Mesendoderm (in vitro differentiated cells): Measurements from ENCODE around the gene YPEL2.

Source experiments
- DNase-seq: peaks from one replicate; pipeline ENCODE4 v3.0.0; 2013
- H2AK5ac ChIP-seq: 2 replicates; pipeline ENCODE4 v1.6.1; 2013; ENCODE audit warnings: low read length, inconsistent platforms
- H2BK120ac ChIP-seq: 2 replicates; pipeline ENCODE4 v1.6.1; 2013; ENCODE audit warnings: low read depth, mild to moderate bottlenecking, low read length, moderate library complexity, mixed read lengths
- H2BK15ac ChIP-seq: replicated peaks from 2 replicates; pipeline ENCODE4 v1.6.1; 2013; ENCODE audit warnings: low read depth, mild to moderate bottlenecking, moderate library complexity
- H2BK5ac ChIP-seq: 2 replicates; pipeline ENCODE4 v1.6.1; 2013; ENCODE audit warnings: low read length, inconsistent platforms
- H3K18ac ChIP-seq: 2 replicates; pipeline ENCODE4 v1.6.1; 2013; ENCODE audit warnings: mild to moderate bottlenecking, low read length, mixed read lengths
- H3K23ac ChIP-seq: one replicate; pipeline ENCODE4 v1.6.1; 2013; ENCODE audit warnings: low read length
- H3K27ac ChIP-seq: 2 replicates; pipeline ENCODE4 v1.5.1; 2013; ENCODE audit warnings: low read depth, mild to moderate bottlenecking, inconsistent platforms, low read length, moderate library complexity
- H3K27me3 ChIP-seq: 2 replicates; pipeline ENCODE4 v1.6.1; 2013; ENCODE audit warnings: low read length, control low read depth, mild to moderate bottlenecking, inconsistent platforms; ENCODE audit not compliant: insufficient read depth, poor library complexity
- H3K36me3 ChIP-seq: 2 replicates; pipeline ENCODE4 v1.6.1; 2013; ENCODE audit warnings: low read length, inconsistent platforms; ENCODE audit not compliant: control insufficient read depth, insufficient read depth
- H3K4ac ChIP-seq: one replicate; pipeline ENCODE4 v1.6.1; 2013; ENCODE audit warnings: low read depth, mild to moderate bottlenecking, low read length, moderate library complexity
- H3K4me1 ChIP-seq: 2 replicates; pipeline ENCODE4 v1.6.1; 2013; ENCODE audit warnings: low read depth, low read length, inconsistent platforms; ENCODE audit not compliant: control insufficient read depth
- H3K4me2 ChIP-seq: 2 replicates; pipeline ENCODE4 v1.6.1; 2013; ENCODE audit warnings: low read length
- H3K4me3 ChIP-seq: 2 replicates; pipeline ENCODE4 v1.5.1; 2013; ENCODE audit warnings: mild to moderate bottlenecking, low read length
- H3K56ac ChIP-seq: one replicate; pipeline ENCODE4 v1.6.1; 2013; ENCODE audit warnings: low read length
- H3K79me1 ChIP-seq: 2 replicates; pipeline ENCODE4 v1.6.1; 2013; ENCODE audit warnings: low read length, inconsistent platforms
- H3K79me2 ChIP-seq: 2 replicates; pipeline ENCODE4 v1.6.1; 2013; ENCODE audit warnings: mild to moderate bottlenecking, low read length; ENCODE audit not compliant: control insufficient read depth, insufficient read depth
- H3K9ac ChIP-seq: 2 replicates; pipeline ENCODE4 v1.6.1; 2013; ENCODE audit warnings: low read length, inconsistent platforms
- H4K5ac ChIP-seq: one replicate; pipeline ENCODE4 v1.6.1; 2013; ENCODE audit warnings: low read length
- H4K8ac ChIP-seq: one replicate; pipeline ENCODE4 v1.6.1; 2013; ENCODE audit warnings: low read depth, mild to moderate bottlenecking, control low read depth, low read length, moderate library complexity
- WGBS: extraction: QIAGEN DNeasy Blood & Tissue Kit; methylation state at CpG from one replicate; pipeline ENCODE4 v1.1.7; 2013; ENCODE audit warnings: low lambda C conversion rate, missing lambda C conversion rate; ENCODE audit not compliant: insufficient coverage; ENCODE audit errors: extremely low coverage; 5-methylcytosine and 5-hydroxymethylcytosine counted together

The YPEL2 gene

GRCh38 chr17:59327121-59327980 lies 4.1 kb upstream of the YPEL2 start:
- peaks cover 16% of the 10 kb centered on the region for H3K4me1 ChIP-seq
- no CpG with 5 or more reads among the region's 5 CpGs for WGBS
- H3K79me1 ChIP-seq: no peaks in the 10 kb centered on the region

GRCh38 chr17:59327981-59328290 lies 3.5 kb upstream of the YPEL2 start:
- DNase-seq: no peak
- Histone ChIP-seq H3K56ac (no peak overlapping the region), H2BK15ac (no peak overlapping the region)

More at GRCh38 chr17:59327121-59327980, 4.1 kb upstream of the YPEL2 start:
- Histone ChIP-seq H2BK5ac (no peak overlapping the region), H4K8ac (no peak overlapping the region), H3K4me3 (no peak overlapping the region), H2BK120ac (no peak overlapping the region), H4K5ac (no peak overlapping the region), H2BK15ac (no peak overlapping the region), H3K56ac (peak overlapping the region; percentile 50), H3K36me3 (no peaks in the 10 kb centered on the region), H2AK5ac (no peak overlapping the region), H3K23ac (no peak overlapping the region), H3K4ac (no peak overlapping the region), H3K27me3 (no peaks in the 10 kb centered on the region), H3K4me2 (no peak overlapping the region), H3K18ac (peak overlapping the region; percentile 83), H3K9ac (no peak overlapping the region), H3K79me2 (no peaks in the 10 kb centered on the region), H3K27ac (no peak overlapping the region)
- DNase-seq: no peak

GRCh38 chr17:59328601-59329000 lies 2.9 kb upstream of the YPEL2 start:
- DNase-seq: no peak
- no peaks in the 10 kb centered on the region for H3K27me3 ChIP-seq
- H3K79me1 ChIP-seq: no peaks in the 10 kb centered on the region
- H3K4me1 ChIP-seq: peaks cover 18% of the 10 kb centered on the region
- H3K4me3 ChIP-seq: no peak overlapping the region
- H3K56ac ChIP-seq: peak overlapping the region; percentile 71
- H3K79me2 ChIP-seq: no peaks in the 10 kb centered on the region
- H2BK5ac ChIP-seq: peak overlapping the region; percentile 76
- 100% methylated on average over 1 of the region's 2 CpGs for WGBS
- peak overlapping the region; percentile 84 for H3K4ac ChIP-seq
- no peak overlapping the region for H4K8ac ChIP-seq
- H2BK15ac ChIP-seq: peak overlapping the region; percentile 48
- no peak overlapping the region for H3K9ac ChIP-seq
- H2BK120ac ChIP-seq: peak overlapping the region; percentile 2
- no peaks in the 10 kb centered on the region for H3K36me3 ChIP-seq
- H3K4me2 ChIP-seq: no peak overlapping the region
- H3K23ac ChIP-seq: no peak overlapping the region
- peak overlapping the region; percentile 52 for H2AK5ac ChIP-seq
- no peak overlapping the region for H4K5ac ChIP-seq
- H3K18ac ChIP-seq: peak overlapping the region; percentile 46
- H3K27ac ChIP-seq: peak overlapping the region; percentile 10

More at GRCh38 chr17:59327981-59328290, 3.5 kb upstream of the YPEL2 start:
- H3K27ac ChIP-seq: no peak overlapping the region
- H3K4me2 ChIP-seq: no peak overlapping the region
- H3K27me3 ChIP-seq: no peaks in the 10 kb centered on the region
- no peak overlapping the region for H2BK120ac ChIP-seq
- H3K4me1 ChIP-seq: peaks cover 18% of the 10 kb centered on the region
- no peak overlapping the region for H3K23ac ChIP-seq
- peak overlapping the region; percentile 47 for H3K18ac ChIP-seq
- H3K36me3 ChIP-seq: no peaks in the 10 kb centered on the region
- H3K9ac ChIP-seq: no peak overlapping the region
- no peaks in the 10 kb centered on the region for H3K79me1 ChIP-seq
- no peak overlapping the region for H2BK5ac ChIP-seq
- H4K5ac ChIP-seq: no peak overlapping the region
- no peak overlapping the region for H3K4me3 ChIP-seq
- H2AK5ac ChIP-seq: no peak overlapping the region
- H3K4ac ChIP-seq: no peak overlapping the region
- no peaks in the 10 kb centered on the region for H3K79me2 ChIP-seq
- no peak overlapping the region for H4K8ac ChIP-seq

- Histone ChIP-seq H3K27ac (peak overlapping the region; percentile 82), H3K4ac (no peak overlapping the region), H3K18ac (peak overlapping the region; percentile 78), H3K4me3 (no peak overlapping the region), H3K56ac (peak overlapping the region; percentile 71), H3K4me2 (no peak overlapping the region), H4K5ac (no peak overlapping the region), H4K8ac (no peak overlapping the region), H3K79me2 (no peaks in the 10 kb centered on the region), H2BK120ac (no peak overlapping the region), H2AK5ac (no peak overlapping the region), H2BK5ac (peak overlapping the region; percentile 12), H2BK15ac (peak overlapping the region; percentile 60), H3K23ac (no peak overlapping the region), H3K36me3 (no peaks in the 10 kb centered on the region), H3K27me3 (no peaks in the 10 kb centered on the region), H3K79me1 (no peaks in the 10 kb centered on the region), H3K9ac (peak overlapping the region; percentile 30), H3K4me1 (peaks cover 18% of the 10 kb centered on the region)
- DNase-seq: peak; percentile 95
- WGBS: no CpG with 5 or more reads among the region's 6 CpGs
These were observed 2.0 kb upstream of the YPEL2 start for GRCh38 chr17:59329176-59330052.

GRCh38 chr17:59330053-59330942 lies 1.2 kb upstream of the YPEL2 start:
- Histone ChIP-seq H3K4me3 (no peak overlapping the region), H3K56ac (peak overlapping the region; percentile 34), H3K18ac (peak overlapping the region; percentile 78), H3K9ac (peak overlapping the region; percentile 30), H3K79me2 (no peaks in the 10 kb centered on the region), H3K23ac (no peak overlapping the region), H3K27me3 (no peaks in the 10 kb centered on the region), H3K4ac (no peak overlapping the region), H4K8ac (no peak overlapping the region), H2AK5ac (no peak overlapping the region), H3K27ac (peak overlapping the region; percentile 82), H2BK120ac (no peak overlapping the region), H2BK5ac (peak overlapping the region; percentile 12), H4K5ac (no peak overlapping the region), H3K79me1 (no peaks in the 10 kb centered on the region), H2BK15ac (no peak overlapping the region), H3K4me2 (peak overlapping the region; percentile 8), H3K36me3 (no peaks in the 10 kb centered on the region), H3K4me1 (peaks cover 18% of the 10 kb centered on the region)
- WGBS: no CpG with 5 or more reads among the region's 17 CpGs
- peak; percentile 72 for DNase-seq
